GM12864 (cell line): Measurements from ENCODE around the gene SRSF1.
A peak's percentile ranks its signal among the peaks of the same experiment; 100 is the strongest.

ENCODE experiments used
- DNase-seq: peaks from one replicate; pipeline ENCODE4 v3.0.0-alpha.2; 2011; ENCODE audit warnings: low read depth
- H3K4me3 ChIP-seq: 2 replicates; pipeline ENCODE4 v1.5.1; 2011; ENCODE audit warnings: mild to moderate bottlenecking, low read depth, low read length, control low read depth
- TF ChIP-seq, protein P1 (sequence below): IDR thresholded peaks from 2 replicates; pipeline ENCODE4 v1.5.1; 2011; ENCODE audit warnings: low read depth, mild to moderate bottlenecking, moderate library complexity, low read length, control low read depth, inconsistent platforms; ENCODE audit errors: missing control alignments

The SRSF1 gene, protein sequence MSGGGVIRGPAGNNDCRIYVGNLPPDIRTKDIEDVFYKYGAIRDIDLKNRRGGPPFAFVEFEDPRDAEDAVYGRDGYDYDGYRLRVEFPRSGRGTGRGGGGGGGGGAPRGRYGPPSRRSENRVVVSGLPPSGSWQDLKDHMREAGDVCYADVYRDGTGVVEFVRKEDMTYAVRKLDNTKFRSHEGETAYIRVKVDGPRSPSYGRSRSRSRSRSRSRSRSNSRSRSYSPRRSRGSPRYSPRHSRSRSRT

DNA sequence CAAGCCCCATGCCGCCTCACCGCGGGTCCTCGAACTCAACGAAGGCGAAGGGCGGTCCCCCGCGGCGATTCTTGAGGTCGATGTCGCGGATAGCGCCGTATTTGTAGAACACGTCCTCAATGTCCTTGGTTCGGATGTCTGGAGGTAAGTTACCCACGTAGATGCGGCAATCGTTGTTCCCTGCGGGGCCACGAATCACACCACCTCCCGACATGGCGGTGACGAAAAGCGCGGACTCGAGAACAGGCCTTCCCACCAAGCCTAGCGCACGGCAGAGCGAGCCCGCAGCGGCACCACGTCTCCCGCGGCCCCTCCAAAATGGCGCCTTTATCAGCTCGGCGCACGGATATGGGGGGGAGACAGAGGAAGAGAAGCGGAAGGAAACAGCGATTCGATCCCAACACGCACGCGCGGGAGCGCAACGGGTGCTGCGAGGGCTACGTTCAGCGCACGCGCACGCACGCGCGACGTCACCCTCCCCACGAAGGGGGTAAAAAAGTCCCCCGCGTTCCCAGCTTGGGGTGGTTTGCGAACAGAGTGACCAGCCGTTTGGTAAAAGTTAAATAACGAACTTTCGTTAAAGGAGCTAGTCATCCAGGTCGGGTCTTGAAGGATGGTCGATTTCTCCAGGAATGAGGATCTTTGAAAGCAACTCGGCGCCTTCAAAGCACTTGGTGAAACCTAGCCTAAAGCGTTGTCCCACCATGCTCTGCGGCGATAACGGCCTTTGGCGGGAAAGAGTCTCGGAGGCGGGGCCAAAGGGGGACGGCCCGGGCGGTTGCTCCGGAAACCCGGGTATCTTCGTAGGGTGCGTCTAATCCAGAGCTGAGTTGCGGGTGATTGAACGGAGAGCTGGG lies at the start of gene SRSF1:
Gene SRSF1, minus strand, starts transcription at position 323 of the 857 bp plus-strand sequence. Its CDS starts 109 bp downstream, at position 214.
- TF ChIP-seq, protein P1, sequence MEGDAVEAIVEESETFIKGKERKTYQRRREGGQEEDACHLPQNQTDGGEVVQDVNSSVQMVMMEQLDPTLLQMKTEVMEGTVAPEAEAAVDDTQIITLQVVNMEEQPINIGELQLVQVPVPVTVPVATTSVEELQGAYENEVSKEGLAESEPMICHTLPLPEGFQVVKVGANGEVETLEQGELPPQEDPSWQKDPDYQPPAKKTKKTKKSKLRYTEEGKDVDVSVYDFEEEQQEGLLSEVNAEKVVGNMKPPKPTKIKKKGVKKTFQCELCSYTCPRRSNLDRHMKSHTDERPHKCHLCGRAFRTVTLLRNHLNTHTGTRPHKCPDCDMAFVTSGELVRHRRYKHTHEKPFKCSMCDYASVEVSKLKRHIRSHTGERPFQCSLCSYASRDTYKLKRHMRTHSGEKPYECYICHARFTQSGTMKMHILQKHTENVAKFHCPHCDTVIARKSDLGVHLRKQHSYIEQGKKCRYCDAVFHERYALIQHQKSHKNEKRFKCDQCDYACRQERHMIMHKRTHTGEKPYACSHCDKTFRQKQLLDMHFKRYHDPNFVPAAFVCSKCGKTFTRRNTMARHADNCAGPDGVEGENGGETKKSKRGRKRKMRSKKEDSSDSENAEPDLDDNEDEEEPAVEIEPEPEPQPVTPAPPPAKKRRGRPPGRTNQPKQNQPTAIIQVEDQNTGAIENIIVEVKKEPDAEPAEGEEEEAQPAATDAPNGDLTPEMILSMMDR = no peak
- peak within 1 kb of the TSS; percentile 84 for H3K4me3 ChIP-seq
- DNase-seq = peak; percentile 95

DNA sequence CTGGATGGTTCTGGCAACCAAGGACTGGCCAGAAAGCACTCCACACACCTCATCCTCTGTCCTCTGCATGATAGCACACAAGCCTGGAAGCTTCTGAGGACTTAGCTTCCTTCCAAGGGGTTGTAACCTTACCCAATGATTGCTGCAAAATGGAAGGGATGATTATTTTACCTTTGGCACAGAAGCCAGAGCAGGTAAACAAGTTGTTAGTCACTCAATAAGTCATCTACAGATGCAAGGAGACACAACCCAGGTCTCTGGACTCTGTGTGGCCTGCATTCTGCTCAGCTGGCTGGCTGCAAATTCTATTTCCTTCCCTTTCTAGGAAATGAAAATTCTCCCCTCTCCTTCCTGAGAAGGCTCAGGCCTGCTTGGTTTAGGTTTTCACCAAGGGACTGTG lies 49.4 kb upstream of the SRSF1 start:
- TF ChIP-seq, protein P1 = no peak
- H3K4me3 ChIP-seq = no peak overlapping the region
- DNase-seq = no peak

DNA sequence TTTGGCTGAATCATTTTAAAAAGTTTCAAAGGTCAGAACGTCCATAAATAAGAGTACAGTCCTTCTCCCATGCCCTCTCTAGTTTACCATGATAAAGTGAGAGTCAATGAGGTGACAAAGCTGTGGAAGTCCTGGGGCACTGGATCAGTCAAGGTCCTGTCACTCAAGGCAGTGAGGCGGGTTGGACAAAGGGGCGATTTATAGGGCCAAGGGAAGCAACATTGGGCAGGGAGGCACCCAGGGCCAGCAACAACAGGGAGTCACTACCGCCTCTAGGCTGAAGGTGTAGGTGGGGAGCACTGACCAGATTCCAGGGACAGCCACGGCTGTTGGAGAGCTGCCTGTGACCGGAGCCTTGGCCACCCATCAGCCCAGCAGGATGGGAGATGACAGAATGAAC lies 47.6 kb upstream of the SRSF1 start:
- TF ChIP-seq, protein P1 = no peak
- no peak overlapping the region for H3K4me3 ChIP-seq
- DNase-seq = no peak

DNA sequence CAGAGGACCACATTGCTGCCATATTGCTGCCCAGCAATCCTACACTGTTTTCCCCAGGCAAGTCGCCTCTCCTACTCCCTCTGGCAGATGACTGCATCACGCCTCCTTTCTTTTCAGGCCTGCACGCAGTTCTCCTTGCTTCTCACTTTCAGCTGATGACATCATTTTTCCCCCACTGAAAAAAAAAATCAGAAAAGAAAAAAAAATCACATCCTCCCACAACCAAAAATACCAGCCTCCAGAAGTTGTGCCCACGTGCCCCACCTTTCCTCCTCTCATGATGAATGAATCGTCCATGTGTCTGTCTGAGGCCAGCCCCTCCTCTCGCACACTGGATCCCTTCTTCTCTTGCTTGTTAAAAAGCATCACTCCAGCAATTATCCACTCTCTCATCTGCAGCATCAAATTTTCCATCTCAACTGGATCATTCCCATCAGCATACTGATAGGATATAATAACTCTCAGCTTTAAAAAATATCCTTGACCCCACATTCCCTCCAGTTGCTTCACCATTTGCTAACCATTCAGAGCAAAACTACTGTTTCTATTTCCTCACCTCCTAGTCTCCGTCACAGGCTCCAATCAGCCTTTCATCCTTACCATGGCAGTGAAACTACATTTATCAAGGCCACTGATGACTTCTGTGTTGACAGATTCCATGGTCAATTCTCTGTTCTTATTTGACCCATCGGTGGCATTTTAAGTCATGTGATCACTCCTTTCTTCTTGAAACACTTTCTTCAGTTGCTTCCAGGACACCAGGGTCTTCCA lies 46.1 kb upstream of the SRSF1 start:
- TF ChIP-seq, protein P1 = no peak
- no peak overlapping the region for H3K4me3 ChIP-seq
- DNase-seq = no peak

DNA sequence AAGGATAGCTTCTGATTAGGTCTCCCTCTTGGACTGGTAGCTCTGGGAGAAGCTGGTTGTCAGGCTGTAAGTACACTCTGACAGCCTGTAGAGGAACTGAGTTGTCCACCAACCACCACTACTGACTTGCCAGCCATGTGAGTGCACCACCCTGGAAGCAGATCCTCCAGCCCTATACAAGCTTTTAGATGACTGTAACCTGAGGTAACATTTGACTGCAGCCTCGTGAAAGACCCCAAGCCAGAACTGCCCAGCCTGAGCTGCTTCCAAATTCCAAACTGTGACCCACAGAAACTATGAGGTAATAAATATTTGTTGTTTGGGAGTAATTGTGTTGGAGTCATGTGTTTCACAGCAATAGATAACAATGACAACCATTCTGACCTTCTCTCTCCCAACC lies 45.4 kb upstream of the SRSF1 start:
- TF ChIP-seq, protein P1 = no peak
- no peak for DNase-seq
- no peak overlapping the region for H3K4me3 ChIP-seq

DNA sequence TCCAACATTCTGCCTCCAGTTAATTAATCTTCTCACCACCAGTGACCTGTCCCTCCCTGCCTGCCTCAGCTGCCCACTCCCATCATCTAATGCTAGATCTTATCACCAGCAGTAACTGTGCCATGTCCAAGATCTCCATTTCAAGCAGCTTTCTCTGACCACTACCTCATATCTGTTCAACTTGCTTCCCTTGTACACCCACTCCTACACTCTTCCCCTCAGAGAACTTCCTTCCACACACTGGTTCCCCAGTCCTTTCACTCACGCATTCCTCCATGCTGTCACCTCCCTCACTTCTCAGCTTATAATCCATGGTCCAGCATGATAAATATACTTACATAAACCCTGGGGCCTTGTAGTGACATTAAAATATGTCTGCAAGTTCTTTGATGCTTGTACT lies 44.4 kb upstream of the SRSF1 start:
- DNase-seq = no peak
- TF ChIP-seq, protein P1 = no peak
- no peak overlapping the region for H3K4me3 ChIP-seq
